ENCODE results near the gene NXPE1. TPM values are rescaled to one million over a fixed set of nuclear protein-coding genes. Genes with fewer than 3 reads are reported as not detected.

Gene NXPE1
- total and polyA plus RNA-seq, 11 donors, result 0.08 to 1.0 TPM; not detected in 9

DNA sequence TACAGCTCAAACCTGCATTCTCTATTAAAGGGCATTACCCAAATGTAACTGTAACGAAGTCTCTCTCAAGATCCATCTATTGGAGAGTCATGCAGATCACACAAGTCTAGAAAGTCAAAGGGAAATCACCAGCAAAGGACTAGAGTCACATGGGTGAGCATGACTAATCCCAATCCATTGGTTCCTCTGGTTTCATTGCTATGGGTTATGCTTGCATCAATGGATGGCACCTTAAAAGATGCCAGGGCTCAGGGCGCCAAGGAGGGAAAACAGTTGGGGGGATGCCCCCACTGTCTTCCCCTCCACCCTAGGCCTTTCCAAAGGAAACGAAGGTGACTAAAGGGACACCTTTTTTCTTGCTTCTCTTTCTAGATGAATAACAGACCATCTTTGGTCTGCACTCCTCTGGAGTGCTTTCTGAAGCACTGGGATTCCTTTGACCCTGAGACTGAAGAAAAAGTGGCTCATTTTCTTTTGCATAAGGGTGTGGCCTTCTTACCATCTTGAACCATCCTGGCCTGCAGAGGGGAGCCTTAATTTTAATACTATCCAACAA is 27.8 kb upstream of the NXPE1 start:
- WGBS, 4 donors, result 86 to 90% (median 88%) methylated on average over 3 of the region's 3 CpGs
- H3K36me3 ChIP-seq, result no peaks in the 10 kb centered on the region
- ATAC-seq, result no peak
- no peaks in the 10 kb centered on the region for H3K4me1 ChIP-seq
- H3K9me3 ChIP-seq, result peaks cover 0 to 40% (median 22%) of the 10 kb centered on the region in 12 donors
- intact Hi-C loops (cut with DNase I), result no loop called here
- no peaks in the 10 kb centered on the region for H3K27me3 ChIP-seq
- no peak for TF ChIP-seq CTCF (IDR thresholded peaks at IDR 0.05)
- TF ChIP-seq POLR2A (IDR thresholded peaks at IDR 0.05), result no peak
- no peak overlapping the region for H3K27ac ChIP-seq
- no peak overlapping the region for H3K4me3 ChIP-seq
- DNase-seq, result no peak

GRCh38 chr11:114586797-114587196 is 27.1 kb upstream of the NXPE1 start:
- no peak overlapping the region for H3K27ac ChIP-seq
- H3K4me1 ChIP-seq, result no peaks in the 10 kb centered on the region
- peaks cover 0 to 40% (median 22%) of the 10 kb centered on the region in 12 donors for H3K9me3 ChIP-seq
- no peak for TF ChIP-seq POLR2A (IDR thresholded peaks at IDR 0.05)
- no peak for TF ChIP-seq CTCF (IDR thresholded peaks at IDR 0.05)
- H3K27me3 ChIP-seq, result no peaks in the 10 kb centered on the region
- DNase-seq (no peak), ATAC-seq (no peak)
- WGBS, 4 donors, result 90 to 91% (median 90%) methylated on average over 5 of the region's 5 CpGs
- H3K4me3 ChIP-seq, result no peak overlapping the region
- intact Hi-C loops (cut with DNase I), result no loop called here
- no peaks in the 10 kb centered on the region for H3K36me3 ChIP-seq

DNA sequence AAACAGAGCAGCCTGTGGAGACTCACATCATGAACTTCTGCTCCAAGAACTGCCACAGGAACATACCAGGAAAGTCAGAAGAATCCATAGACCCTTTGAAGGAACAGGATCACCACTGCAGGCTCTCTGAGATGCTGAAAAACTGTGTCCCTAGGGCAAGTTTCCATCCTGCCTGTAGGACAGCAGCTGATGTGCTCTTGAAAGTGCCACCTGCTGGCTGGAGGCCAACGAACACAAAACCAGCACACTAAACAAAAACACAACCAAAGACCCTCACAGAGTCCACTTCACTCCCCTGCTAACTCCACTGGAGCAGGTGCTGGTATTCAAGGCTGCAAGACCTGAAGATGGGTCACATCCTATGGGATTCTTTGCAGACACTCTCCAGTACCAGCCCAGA is 12.0 kb upstream of the NXPE1 start:
- Histone ChIP-seq H3K4me3 (no peak overlapping the region), H3K27me3 (no peaks in the 10 kb centered on the region), H3K27ac (no peak overlapping the region), H3K36me3 (no peaks in the 10 kb centered on the region), H3K4me1 (no peaks in the 10 kb centered on the region), H3K9me3 (peaks cover 0 to 23% (median 0%) of the 10 kb centered on the region in 12 donors)
- intact Hi-C loops (cut with DNase I), result no loop called here
- WGBS, 4 donors, result 37 to 63% (median 45%) methylated on average over 1 of the region's 1 CpG
- no peak for TF ChIP-seq CTCF (IDR thresholded peaks at IDR 0.05)
- TF ChIP-seq POLR2A (IDR thresholded peaks at IDR 0.05), result no peak
- no peak for DNase-seq
- no peak for ATAC-seq

GRCh38 chr11:114569801-114570200 is 10.1 kb upstream of the NXPE1 start:
- Histone ChIP-seq H3K4me1 (no peaks in the 10 kb centered on the region), H3K27me3 (no peaks in the 10 kb centered on the region), H3K36me3 (no peaks in the 10 kb centered on the region), H3K4me3 (no peak overlapping the region), H3K27ac (no peak overlapping the region), H3K9me3 (peaks cover 0 to 9% (median 0%) of the 10 kb centered on the region in 12 donors)
- TF ChIP-seq POLR2A (IDR thresholded peaks at IDR 0.05) (no peak), CTCF (IDR thresholded peaks at IDR 0.05) (no peak)
- DNase-seq, result no peak
- ATAC-seq, result no peak
- intact Hi-C loops (cut with DNase I), result no loop called here
- 71 to 92% (median 72%) methylated on average over 3 of the region's 3 CpGs for WGBS, 4 donors

Data from heart left ventricle (tissue), 16 donors.